GM12801 (cell line): ENCODE results near the gene SHQ1.

Experiments
- TF ChIP-seq, protein P1 (sequence below): IDR thresholded peaks from one replicate; pipeline ENCODE4 v1.5.1; 2011; ENCODE audit warnings: control low read depth; ENCODE audit not compliant: insufficient read length; ENCODE audit errors: extremely low read depth

SHQ1 gene

DNA sequence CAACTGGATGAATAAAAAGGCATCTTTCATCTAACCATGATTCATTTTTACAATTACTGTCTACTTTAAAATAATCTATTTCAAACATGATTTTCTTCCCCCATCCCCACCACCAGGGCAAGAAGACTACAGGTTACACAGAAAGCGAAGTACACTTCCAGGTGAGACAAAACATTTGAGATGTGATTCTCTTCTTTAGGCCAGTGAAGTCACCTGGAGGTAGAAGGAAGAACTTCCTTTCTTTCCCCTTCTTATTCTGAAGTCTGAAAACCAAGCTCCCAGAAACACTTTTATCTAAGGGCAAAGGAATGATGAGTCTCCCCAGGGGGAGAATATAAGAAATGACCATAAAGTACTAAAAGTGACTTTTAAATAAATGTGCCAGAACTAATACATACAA is 36.7 kb downstream of the SHQ1 start:
- TF ChIP-seq, protein P1, sequence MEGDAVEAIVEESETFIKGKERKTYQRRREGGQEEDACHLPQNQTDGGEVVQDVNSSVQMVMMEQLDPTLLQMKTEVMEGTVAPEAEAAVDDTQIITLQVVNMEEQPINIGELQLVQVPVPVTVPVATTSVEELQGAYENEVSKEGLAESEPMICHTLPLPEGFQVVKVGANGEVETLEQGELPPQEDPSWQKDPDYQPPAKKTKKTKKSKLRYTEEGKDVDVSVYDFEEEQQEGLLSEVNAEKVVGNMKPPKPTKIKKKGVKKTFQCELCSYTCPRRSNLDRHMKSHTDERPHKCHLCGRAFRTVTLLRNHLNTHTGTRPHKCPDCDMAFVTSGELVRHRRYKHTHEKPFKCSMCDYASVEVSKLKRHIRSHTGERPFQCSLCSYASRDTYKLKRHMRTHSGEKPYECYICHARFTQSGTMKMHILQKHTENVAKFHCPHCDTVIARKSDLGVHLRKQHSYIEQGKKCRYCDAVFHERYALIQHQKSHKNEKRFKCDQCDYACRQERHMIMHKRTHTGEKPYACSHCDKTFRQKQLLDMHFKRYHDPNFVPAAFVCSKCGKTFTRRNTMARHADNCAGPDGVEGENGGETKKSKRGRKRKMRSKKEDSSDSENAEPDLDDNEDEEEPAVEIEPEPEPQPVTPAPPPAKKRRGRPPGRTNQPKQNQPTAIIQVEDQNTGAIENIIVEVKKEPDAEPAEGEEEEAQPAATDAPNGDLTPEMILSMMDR = no peak

DNA sequence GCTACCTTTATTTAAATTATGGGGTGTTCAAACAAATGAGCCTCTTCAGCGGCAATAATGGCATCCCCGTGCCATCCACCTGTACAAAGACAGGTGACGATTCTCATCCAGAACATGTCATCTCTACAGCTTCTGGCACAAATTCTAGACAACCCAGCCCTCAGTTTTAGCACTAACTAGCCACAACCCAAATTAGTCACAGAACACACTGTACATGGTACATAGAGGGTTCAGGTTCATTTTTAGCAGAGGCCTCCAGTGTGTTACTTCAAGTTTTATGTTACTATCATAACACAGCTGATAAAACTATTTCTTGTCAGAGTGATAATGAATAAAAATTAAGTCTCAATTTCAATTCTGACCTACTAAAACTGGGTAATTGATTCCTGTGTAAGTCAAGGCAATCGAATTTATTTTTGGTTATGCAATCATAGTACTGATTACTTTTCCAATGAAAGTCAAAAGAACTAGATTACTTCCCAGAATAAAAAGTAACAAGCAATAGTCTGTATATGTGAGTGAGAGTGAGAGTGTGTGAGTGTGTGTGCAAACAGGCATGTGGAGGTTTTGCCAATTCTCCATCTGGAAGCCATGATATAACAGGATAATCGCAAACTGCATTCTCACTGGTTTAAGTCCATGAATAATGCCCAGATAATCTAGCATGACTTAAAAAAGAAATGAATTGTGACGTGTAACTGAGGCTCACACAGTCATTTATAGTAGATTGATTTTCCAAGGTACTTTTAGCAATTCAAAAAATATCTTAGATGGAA is 37.4 kb downstream of the SHQ1 start:
- TF ChIP-seq, protein P1 = no peak

DNA sequence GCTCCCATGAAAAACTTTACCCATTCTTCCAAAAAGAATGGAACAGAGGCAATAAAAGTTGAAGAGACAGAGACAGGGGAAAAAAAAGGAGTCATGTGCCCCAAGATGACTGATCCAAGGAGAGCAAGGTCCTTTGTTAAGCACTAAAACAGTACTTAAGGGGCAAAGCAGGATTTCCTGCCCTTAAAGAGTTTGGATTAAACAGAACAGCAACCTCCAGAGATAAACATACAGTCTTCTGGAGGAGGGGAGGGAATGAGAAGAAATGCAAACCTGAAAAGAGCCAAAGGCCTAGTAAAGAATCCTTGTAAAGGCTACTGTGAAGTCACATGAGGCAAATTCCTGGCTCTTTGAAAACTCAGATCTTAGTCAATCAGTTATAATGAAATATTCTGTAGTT is 38.2 kb downstream of the SHQ1 start:
- TF ChIP-seq, protein P1 = no peak

DNA sequence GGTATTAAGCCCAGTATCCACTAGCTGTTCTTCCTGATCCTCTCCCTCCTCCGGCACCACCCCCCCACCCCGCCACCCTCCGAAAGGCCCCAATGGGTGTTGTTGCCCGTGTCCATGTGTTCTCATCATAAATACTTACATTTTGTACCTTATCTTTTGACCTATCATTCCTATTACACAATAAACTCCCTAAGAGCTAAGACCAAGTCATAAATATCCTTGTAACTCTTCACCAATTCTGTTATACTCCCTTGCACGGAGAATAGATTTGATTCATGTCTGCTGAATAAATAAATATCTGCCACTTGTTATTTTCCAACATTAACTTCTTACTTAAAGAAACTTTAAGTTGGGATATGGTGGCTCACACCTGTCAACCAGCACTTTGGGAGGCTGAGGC is 43.9 kb downstream of the SHQ1 start:
- TF ChIP-seq, protein P1 = no peak

DNA sequence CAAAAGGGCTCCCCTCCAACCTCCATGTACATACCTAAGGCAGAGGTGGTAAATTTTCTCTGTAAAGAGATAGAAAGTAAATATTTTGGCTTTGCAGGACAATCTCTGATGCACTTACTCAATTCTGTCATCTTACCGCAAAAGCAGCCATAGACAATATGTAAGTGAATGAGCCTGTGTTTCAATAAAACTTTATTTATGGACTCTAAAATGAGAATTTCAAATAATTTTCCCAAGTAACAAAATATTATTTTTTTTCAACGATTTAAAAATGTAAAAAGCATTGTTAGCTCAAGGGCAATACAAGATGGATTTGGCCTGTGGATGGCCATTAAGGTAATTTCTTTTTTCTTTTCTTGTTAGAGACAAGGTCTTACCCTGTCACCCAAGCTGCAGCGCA is 44.7 kb downstream of the SHQ1 start:
- TF ChIP-seq, protein P1 = no peak

DNA sequence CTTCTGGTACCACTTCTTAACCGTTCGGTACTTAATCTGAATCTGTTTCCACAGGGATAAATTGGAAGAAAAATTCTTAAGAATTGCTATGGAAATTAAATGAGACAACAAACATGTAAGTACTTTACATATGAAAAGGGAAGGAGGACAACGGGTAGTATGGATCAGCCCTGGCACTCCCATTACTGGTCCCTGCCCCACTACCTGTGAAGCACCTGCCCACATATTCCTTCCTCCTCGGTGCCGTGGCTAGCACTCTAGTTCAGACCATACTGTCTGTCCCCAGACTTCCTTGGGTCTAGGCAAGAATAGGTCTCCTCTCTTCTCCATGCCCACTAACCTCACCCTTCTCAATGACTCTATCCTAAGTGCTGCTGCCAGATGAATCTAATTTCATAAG is 46.2 kb downstream of the SHQ1 start:
- TF ChIP-seq, protein P1 = no peak

DNA sequence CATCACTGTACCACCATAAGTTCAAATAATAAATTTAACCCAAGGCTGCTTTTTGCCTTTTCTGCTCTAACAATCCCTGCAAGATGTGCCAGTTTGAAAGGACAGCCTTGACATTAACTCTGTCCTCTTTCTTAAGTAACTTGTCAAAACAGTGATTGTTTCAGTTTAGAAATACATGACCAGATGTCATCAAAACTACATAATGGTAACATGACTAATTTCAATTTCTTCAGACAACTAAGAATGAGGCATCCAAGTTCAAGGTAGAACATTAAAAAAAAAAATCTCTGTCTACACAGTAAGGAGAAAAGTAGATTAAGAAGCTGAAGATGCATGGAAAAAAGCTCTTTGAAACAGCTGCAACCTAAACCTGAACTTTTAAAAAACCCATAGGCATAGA is 47.4 kb downstream of the SHQ1 start:
- TF ChIP-seq, protein P1 = no peak
